Liver (tissue), 9 donors: ENCODE measurements around the gene GATA1. TPM values are rescaled to one million over a fixed set of nuclear protein-coding genes. Genes with fewer than 3 reads are reported as not detected.

Source experiments
- DNase-seq: peaks from one replicate; pipeline ENCODE4 v3.0.0-alpha.2; 2017; ENCODE audit warnings: low spot score
- H3K27ac ChIP-seq, 2 donors: one replicate each; pipeline ENCODE4 v1.7.0; 2013; ENCODE audit warnings: inconsistent platforms in 2 of 2, low read length in 2 of 2, control low read depth in 1 of 2, low read depth in 1 of 2, mild to moderate bottlenecking in 1 of 2
- H3K27me3 ChIP-seq, 4 donors: one replicate each; pipeline versions ENCODE4 v1.6.1 to v1.7.0; 2013; ENCODE audit warnings: low read length in 3 of 4, inconsistent platforms in 1 of 4, mild to moderate bottlenecking in 1 of 4, moderate library complexity in 1 of 4; ENCODE audit not compliant: control insufficient read depth in 4 of 4, insufficient read depth in 4 of 4
- H3K36me3 ChIP-seq, 4 donors: one replicate each; pipeline versions ENCODE4 v1.6.1 to v1.7.0; 2013; ENCODE audit warnings: low read length in 3 of 4, mild to moderate bottlenecking in 3 of 4, low read depth in 1 of 4, moderate library complexity in 1 of 4; ENCODE audit not compliant: control insufficient read depth in 4 of 4, insufficient read depth in 3 of 4
- H3K4me1 ChIP-seq, 4 donors: one replicate each; pipeline versions ENCODE4 v1.6.1 to v1.7.0; 2013; ENCODE audit warnings: low read length in 3 of 4, mild to moderate bottlenecking in 3 of 4, moderate library complexity in 1 of 4; ENCODE audit not compliant: control insufficient read depth in 4 of 4, insufficient read depth in 4 of 4
- H3K4me3 ChIP-seq, 3 donors: one replicate each; pipeline versions ENCODE4 v1.6.1 to v1.7.0; 2013; ENCODE audit warnings: low read length in 3 of 3, control low read depth in 1 of 3, low read depth in 1 of 3, mild to moderate bottlenecking in 1 of 3
- H3K9ac ChIP-seq, 2 donors: one replicate each; pipeline ENCODE4 v1.7.0; 2013; ENCODE audit warnings: low read length in 2 of 2, mild to moderate bottlenecking in 2 of 2, moderate library complexity in 2 of 2, control low read depth in 1 of 2, low read depth in 1 of 2
- H3K9me3 ChIP-seq, 4 donors: one replicate each; pipeline versions ENCODE4 v1.6.1 to v1.7.0; 2013; ENCODE audit warnings: low read length in 3 of 4; ENCODE audit not compliant: control insufficient read depth in 4 of 4
- EGR1 ChIP-seq, 2 donors: IDR thresholded peaks; 2 replicates each; pipeline ENCODE4 v1.6.1; 2016 to 2018; ENCODE audit warnings: antibody characterized with exemption in 2 of 2, low read depth in 2 of 2
- FOXA1 ChIP-seq: IDR thresholded peaks from 2 replicates; pipeline ENCODE4 v1.6.1; 2016; ENCODE audit warnings: antibody characterized with exemption
- FOXA2 ChIP-seq: IDR thresholded peaks from 2 replicates; pipeline ENCODE4 v1.6.1; 2016; ENCODE audit warnings: antibody characterized with exemption
- GABPA ChIP-seq, 2 donors: IDR thresholded peaks in 1 of 2; conservative IDR thresholded peaks in 1 of 2; 2 replicates each; pipeline ENCODE4 v1.6.1; 2016; ENCODE audit warnings: antibody characterized with exemption in 2 of 2, mild to moderate bottlenecking in 1 of 2, moderate library complexity in 1 of 2
- HNF4A ChIP-seq, 2 donors: conservative IDR thresholded peaks; 2 replicates each; pipeline ENCODE4 v1.6.1; 2016; ENCODE audit warnings: antibody characterized with exemption in 2 of 2, mild to moderate bottlenecking in 2 of 2
- HNF4G ChIP-seq: IDR thresholded peaks from 2 replicates; pipeline ENCODE4 v1.6.1; 2016; ENCODE audit warnings: antibody characterized with exemption
- JUND ChIP-seq, 2 donors: IDR thresholded peaks; 2 replicates each; pipeline ENCODE4 v1.6.1; 2016; ENCODE audit warnings: antibody characterized with exemption in 2 of 2
- NR2F2 ChIP-seq: IDR thresholded peaks from 2 replicates; pipeline ENCODE4 v1.6.1; 2016; ENCODE audit warnings: antibody characterized with exemption
- RAD21 ChIP-seq, 2 donors: IDR thresholded peaks; 2 replicates each; pipeline ENCODE4 v1.6.1; 2016; ENCODE audit warnings: antibody characterized with exemption in 2 of 2, mild to moderate bottlenecking in 2 of 2
- RXRA ChIP-seq, 2 donors: IDR thresholded peaks; 2 replicates each; pipeline ENCODE4 v1.6.1; 2017 to 2018; ENCODE audit warnings: antibody characterized with exemption in 2 of 2, mild to moderate bottlenecking in 1 of 2
- SP1 ChIP-seq: IDR thresholded peaks from 2 replicates; pipeline ENCODE4 v1.6.1; 2018; ENCODE audit warnings: antibody characterized with exemption, mild to moderate bottlenecking
- TAF1 ChIP-seq: conservative IDR thresholded peaks from 2 replicates; pipeline ENCODE4 v1.6.1; 2016; ENCODE audit warnings: antibody characterized with exemption, mild to moderate bottlenecking
- YY1 ChIP-seq: IDR thresholded peaks from 2 replicates; pipeline ENCODE4 v1.6.1; 2016; ENCODE audit warnings: antibody characterized with exemption, mild to moderate bottlenecking
- WGBS: extraction: QIAGEN DNeasy Blood & Tissue Kit; methylation state at CpG from one replicate; pipeline ENCODE4 v1.1.7; 2013; 5-methylcytosine and 5-hydroxymethylcytosine counted together
- polyA plus RNA-seq, 2 donors: library from polyadenylated mRNA; stranded (reverse) in 1 of 2; unstranded in 1 of 2; fragments of 200-250 nt in 1 of 2; fragments of >200 nt in 1 of 2; fragmentation: Nextera tagmentation in 1 of 2; extraction: Ambion mirVana in 1 of 2; gene quantifications; one replicate each; pipeline versions ENCODE4 v1.2.1 to v1.2.3, GENCODE V29; 2013 to 2015
- total RNA-seq, 2 donors: library from RNA; depleted of rRNA; stranded (reverse); fragments of >200 nt; gene quantifications; one replicate each; pipeline ENCODE4 v1.2.3, GENCODE V29; 2014
- TF ChIP-seq, protein P1 (sequence below): IDR thresholded peaks from 2 replicates; pipeline ENCODE4 v1.6.1; 2016; ENCODE audit warnings: antibody characterized with exemption
- TF ChIP-seq, protein P2 (sequence below): fragments of 150-350 bp; IDR thresholded peaks from 2 replicates; pipeline ENCODE4 v1.5.1; 2017; ENCODE audit warnings: improper control_type of control experiment, low read depth, low read length; ENCODE audit not compliant: missing input control
- TF ChIP-seq, protein P3 (sequence below): IDR thresholded peaks from 2 replicates; pipeline ENCODE4 v1.6.1; 2016; ENCODE audit warnings: antibody characterized with exemption
- TF ChIP-seq, protein P4 (sequence below): IDR thresholded peaks from 2 replicates; pipeline ENCODE4 v1.6.1; 2016; ENCODE audit warnings: antibody characterized with exemption
- donor health status: healthy.
- donor health status: healthy.
- donor health status: healthy.
- donor health status: healthy.
- donor health status: healthy.

GATA1 gene
- total and polyA plus RNA-seq, 4 donors: 0.05 to 39.9 TPM; not detected in 2

DNA sequence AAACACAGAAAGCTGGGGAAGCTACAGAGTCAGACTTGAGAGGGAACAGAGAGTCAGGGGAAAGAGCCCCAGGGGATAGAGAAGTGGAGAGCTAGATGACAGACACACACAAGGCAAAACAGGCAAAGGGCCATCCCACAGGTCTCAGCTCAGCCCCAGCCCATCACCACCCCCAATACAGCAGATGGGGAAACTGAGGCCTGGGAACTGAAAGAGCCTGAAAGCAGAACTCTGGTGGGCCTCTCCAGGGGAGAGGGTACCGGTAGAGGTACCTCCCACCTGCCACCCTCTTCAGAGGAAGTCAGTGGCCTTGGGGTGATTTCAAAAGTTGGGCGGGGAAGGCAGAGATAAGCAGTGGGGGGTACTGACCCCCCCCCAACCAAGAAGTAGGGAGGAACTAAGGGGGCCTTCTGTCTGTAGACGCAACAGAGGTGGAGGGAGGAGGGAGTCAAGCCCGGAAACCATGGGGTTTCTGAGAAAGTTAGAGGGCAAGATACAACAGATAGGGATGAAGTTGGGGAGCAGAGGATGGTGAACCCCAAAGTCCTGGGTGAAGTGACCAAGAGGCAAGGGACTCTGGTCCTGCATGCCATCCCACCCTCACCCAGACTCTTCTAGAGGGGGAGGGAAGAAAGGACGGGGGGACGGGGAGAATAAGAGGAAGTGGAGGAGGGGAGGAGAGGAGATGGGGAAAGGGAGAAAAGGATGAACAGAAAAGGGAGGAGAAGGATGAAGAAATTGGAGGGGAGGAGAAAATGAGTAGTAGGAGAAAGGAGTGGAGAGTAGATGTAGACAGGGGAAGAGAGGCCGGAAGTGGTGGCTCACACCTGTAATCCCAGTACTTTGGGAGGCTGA lies 3.2 kb downstream of the GATA1 start:
- Histone ChIP-seq H3K9me3 (no peaks in the 10 kb centered on the region), H3K27ac (no peak overlapping the region), H3K9ac (no peak overlapping the region), H3K27me3 (peaks cover 0 to 3% (median 0%) of the 10 kb centered on the region in 4 donors), H3K4me3 (no peak overlapping the region), H3K4me1 (no peaks in the 10 kb centered on the region), H3K36me3 (no peaks in the 10 kb centered on the region)
- no peak for DNase-seq
- TF ChIP-seq YY1: no peak
- TF ChIP-seq, protein P1, sequence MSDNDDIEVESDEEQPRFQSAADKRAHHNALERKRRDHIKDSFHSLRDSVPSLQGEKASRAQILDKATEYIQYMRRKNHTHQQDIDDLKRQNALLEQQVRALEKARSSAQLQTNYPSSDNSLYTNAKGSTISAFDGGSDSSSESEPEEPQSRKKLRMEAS: no peak
- WGBS: 69% methylated on average over 7 of the region's 7 CpGs

DNA sequence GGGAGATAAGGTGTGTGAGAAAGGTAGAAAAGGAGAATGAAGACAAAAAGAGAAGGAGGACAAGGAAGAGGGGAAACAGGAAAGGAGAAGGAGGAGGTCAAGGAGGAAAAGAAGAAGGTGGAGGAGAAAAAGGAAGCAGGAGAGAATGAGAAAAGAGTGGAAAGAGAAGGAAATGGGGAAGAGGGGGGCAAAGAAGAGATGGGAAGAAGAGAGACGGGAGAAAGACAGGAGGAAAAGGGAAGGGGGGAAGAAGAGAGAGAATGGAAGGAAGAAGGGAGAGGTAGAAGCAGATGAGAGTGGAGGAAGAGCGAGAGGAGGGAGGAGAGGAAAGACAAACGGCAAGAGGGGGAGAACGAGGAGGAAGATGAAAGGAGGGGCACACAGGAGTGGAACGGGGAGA lies 4.1 kb downstream of the GATA1 start:
- Histone ChIP-seq H3K9ac (no peak overlapping the region), H3K27ac (no peak overlapping the region), H3K4me3 (no peak overlapping the region), H3K4me1 (no peaks in the 10 kb centered on the region), H3K36me3 (no peaks in the 10 kb centered on the region), H3K27me3 (peaks cover 0 to 3% (median 0%) of the 10 kb centered on the region in 4 donors), H3K9me3 (no peaks in the 10 kb centered on the region)
- 67% methylated on average over 5 of the region's 5 CpGs for WGBS
- TF ChIP-seq FOXA2: no peak
- TF ChIP-seq, protein P1: no peak
- TF ChIP-seq, protein P2, sequence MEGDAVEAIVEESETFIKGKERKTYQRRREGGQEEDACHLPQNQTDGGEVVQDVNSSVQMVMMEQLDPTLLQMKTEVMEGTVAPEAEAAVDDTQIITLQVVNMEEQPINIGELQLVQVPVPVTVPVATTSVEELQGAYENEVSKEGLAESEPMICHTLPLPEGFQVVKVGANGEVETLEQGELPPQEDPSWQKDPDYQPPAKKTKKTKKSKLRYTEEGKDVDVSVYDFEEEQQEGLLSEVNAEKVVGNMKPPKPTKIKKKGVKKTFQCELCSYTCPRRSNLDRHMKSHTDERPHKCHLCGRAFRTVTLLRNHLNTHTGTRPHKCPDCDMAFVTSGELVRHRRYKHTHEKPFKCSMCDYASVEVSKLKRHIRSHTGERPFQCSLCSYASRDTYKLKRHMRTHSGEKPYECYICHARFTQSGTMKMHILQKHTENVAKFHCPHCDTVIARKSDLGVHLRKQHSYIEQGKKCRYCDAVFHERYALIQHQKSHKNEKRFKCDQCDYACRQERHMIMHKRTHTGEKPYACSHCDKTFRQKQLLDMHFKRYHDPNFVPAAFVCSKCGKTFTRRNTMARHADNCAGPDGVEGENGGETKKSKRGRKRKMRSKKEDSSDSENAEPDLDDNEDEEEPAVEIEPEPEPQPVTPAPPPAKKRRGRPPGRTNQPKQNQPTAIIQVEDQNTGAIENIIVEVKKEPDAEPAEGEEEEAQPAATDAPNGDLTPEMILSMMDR: no peak
- no peak for TF ChIP-seq JUND (IDR thresholded peaks at IDR 0.05)
- no peak for TF ChIP-seq HNF4G
- TF ChIP-seq RXRA (IDR thresholded peaks at IDR 0.05): no peak
- TF ChIP-seq HNF4A (conservative IDR thresholded peaks at IDR 0.05): no peak
- DNase-seq: no peak

DNA sequence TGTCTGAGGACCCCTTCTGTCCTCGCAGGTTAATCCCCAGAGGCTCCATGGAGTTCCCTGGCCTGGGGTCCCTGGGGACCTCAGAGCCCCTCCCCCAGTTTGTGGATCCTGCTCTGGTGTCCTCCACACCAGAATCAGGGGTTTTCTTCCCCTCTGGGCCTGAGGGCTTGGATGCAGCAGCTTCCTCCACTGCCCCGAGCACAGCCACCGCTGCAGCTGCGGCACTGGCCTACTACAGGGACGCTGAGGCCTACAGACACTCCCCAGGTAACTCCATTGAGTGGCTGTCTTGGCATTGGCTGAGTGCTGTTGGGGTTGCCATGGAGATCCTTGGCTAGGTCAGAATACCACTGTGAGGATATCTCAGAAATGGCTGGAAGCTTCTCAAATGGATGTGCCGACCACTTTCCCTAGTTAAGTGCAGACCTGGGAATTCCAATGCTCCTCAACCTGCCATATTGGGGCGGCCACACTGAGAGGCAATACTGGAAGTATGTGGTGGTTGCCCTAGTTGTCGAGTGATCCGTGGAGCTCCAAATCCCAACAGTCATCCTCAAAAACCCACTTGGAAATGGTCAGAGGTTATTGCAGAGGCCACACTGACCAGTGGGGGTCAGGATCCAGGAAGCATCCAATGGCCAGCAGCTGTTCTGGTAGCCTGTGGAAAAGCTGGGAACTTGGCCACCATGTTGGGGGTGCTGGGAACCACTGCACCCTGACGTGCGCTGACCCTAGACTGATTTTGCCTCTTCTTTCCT lies 4.9 kb downstream of the GATA1 start:
- 95% methylated on average over 11 of the region's 11 CpGs for WGBS
- TF ChIP-seq, protein P3, sequence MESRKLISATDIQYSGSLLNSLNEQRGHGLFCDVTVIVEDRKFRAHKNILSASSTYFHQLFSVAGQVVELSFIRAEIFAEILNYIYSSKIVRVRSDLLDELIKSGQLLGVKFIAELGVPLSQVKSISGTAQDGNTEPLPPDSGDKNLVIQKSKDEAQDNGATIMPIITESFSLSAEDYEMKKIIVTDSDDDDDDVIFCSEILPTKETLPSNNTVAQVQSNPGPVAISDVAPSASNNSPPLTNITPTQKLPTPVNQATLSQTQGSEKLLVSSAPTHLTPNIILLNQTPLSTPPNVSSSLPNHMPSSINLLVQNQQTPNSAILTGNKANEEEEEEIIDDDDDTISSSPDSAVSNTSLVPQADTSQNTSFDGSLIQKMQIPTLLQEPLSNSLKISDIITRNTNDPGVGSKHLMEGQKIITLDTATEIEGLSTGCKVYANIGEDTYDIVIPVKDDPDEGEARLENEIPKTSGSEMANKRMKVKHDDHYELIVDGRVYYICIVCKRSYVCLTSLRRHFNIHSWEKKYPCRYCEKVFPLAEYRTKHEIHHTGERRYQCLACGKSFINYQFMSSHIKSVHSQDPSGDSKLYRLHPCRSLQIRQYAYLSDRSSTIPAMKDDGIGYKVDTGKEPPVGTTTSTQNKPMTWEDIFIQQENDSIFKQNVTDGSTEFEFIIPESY: no peak
- TF ChIP-seq FOXA2 (no peak), JUND (IDR thresholded peaks at IDR 0.05) (no peak), NR2F2 (no peak), RXRA (IDR thresholded peaks at IDR 0.05) (no peak), EGR1 (IDR thresholded peaks at IDR 0.05; ENCODE audit: low read depth in 2 of 2) (no peak), SP1 (no peak), YY1 (no peak), HNF4A (conservative IDR thresholded peaks at IDR 0.05) (no peak), RAD21 (IDR thresholded peaks at IDR 0.05) (no peak), GABPA (IDR thresholded peaks at IDR 0.05 in 1 of 2, conservative IDR thresholded peaks at IDR 0.05 in 1 of 2) (no peak), FOXA1 (no peak), HNF4G (no peak), TAF1 (no peak)
- TF ChIP-seq, protein P2: no peak
- TF ChIP-seq, protein P4, sequence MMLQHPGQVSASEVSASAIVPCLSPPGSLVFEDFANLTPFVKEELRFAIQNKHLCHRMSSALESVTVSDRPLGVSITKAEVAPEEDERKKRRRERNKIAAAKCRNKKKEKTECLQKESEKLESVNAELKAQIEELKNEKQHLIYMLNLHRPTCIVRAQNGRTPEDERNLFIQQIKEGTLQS: no peak
- TF ChIP-seq, protein P1: no peak

More for the DNA sequence above, 4.9 kb downstream of the GATA1 start:
- Histone ChIP-seq H3K4me3 (no peak overlapping the region), H3K27ac (no peak overlapping the region), H3K27me3 (peaks cover 0 to 3% (median 0%) of the 10 kb centered on the region in 4 donors), H3K9me3 (no peaks in the 10 kb centered on the region), H3K4me1 (no peaks in the 10 kb centered on the region), H3K36me3 (no peaks in the 10 kb centered on the region), H3K9ac (no peak overlapping the region)
- DNase-seq: no peak
